Activated T-cell treated with anti-CD3 and anti-CD28 coated beads, Interleukin-2, amount 50 U/mL, for 1 hour (primary cell): Measurements from ENCODE around the gene RAB3GAP1.
"Not testable (repeated sequence)": the region's sequence is repeated elsewhere in the genome, so short reads cannot be mapped to it uniquely, and the experiment has no call there.

Source experiments
- DNase-seq: peaks from one replicate; pipeline ENCODE4 v3.0.0-alpha.2; 2020

The RAB3GAP1 gene

GRCh38 chr2:135056790-135057189 is 4.7 kb downstream of the RAB3GAP1 start:
- DNase-seq, result no peak

- no peak for DNase-seq
These were observed 7.5 kb downstream of the RAB3GAP1 start for GRCh38 chr2:135059577-135059976.

- DNase-seq, result no peak
These were observed 11.1 kb downstream of the RAB3GAP1 start for GRCh38 chr2:135063210-135063609.

GRCh38 chr2:135064149-135064548 is 12.1 kb downstream of the RAB3GAP1 start:
- no peak for DNase-seq

GRCh38 chr2:135066710-135067109 is 14.6 kb downstream of the RAB3GAP1 start:
- no peak for DNase-seq

GRCh38 chr2:135072125-135072997 is 20.3 kb downstream of the RAB3GAP1 start:
- DNase-seq, result no peak

GRCh38 chr2:135074216-135074615 is 22.1 kb downstream of the RAB3GAP1 start:
- no peak for DNase-seq

GRCh38 chr2:135076556-135076955 is 24.5 kb downstream of the RAB3GAP1 start:
- DNase-seq, result no peak

GRCh38 chr2:135078417-135078816 is 26.3 kb downstream of the RAB3GAP1 start:
- no peak for DNase-seq

- DNase-seq, result no peak
These were observed 34.1 kb downstream of the RAB3GAP1 start for GRCh38 chr2:135086222-135086621.

GRCh38 chr2:135089597-135089996 is 37.5 kb downstream of the RAB3GAP1 start:
- not testable (repeated sequence) for DNase-seq

GRCh38 chr2:135091681-135092080 is 39.6 kb downstream of the RAB3GAP1 start:
- DNase-seq, result no peak

GRCh38 chr2:135093193-135093592 is 41.1 kb downstream of the RAB3GAP1 start:
- DNase-seq, result no peak

GRCh38 chr2:135093670-135094330 is 41.7 kb downstream of the RAB3GAP1 start:
- no peak for DNase-seq

- DNase-seq, result no peak
These were observed 42.4 kb downstream of the RAB3GAP1 start for GRCh38 chr2:135094508-135094907.

- DNase-seq, result no peak
These were observed 43.5 kb downstream of the RAB3GAP1 start for GRCh38 chr2:135095591-135095990.

GRCh38 chr2:135096665-135097446 is 44.8 kb downstream of the RAB3GAP1 start:
- DNase-seq, result no peak

GRCh38 chr2:135097532-135098231 is 45.6 kb downstream of the RAB3GAP1 start:
- DNase-seq, result no peak

GRCh38 chr2:135099802-135100483 is 47.9 kb downstream of the RAB3GAP1 start:
- no peak for DNase-seq

- DNase-seq, result no peak
These were observed 51.8 kb downstream of the RAB3GAP1 start for GRCh38 chr2:135103843-135104242.

GRCh38 chr2:135105513-135106316 is 53.6 kb downstream of the RAB3GAP1 start:
- not testable (repeated sequence) for DNase-seq
